HG03457 (cell line): ENCODE results near the gene FRS2.
"Not testable (repeated sequence)": the region's sequence is repeated elsewhere in the genome, so short reads cannot be mapped to it uniquely, and the experiment has no call there.

Experiments
- ATAC-seq: cut with Tn5 transposase; IDR thresholded peaks from one replicate; pipeline ENCODE4 v1.9.1; 2021; ENCODE audit warnings: moderate number of reproducible peaks; ENCODE audit not compliant: unreplicated experiment

The FRS2 gene

GRCh38 chr12:69570545-69571399, 100.6 kb downstream of the FRS2 start:
- ATAC-seq: no peak

GRCh38 chr12:69575346-69575745, 105.2 kb downstream of the FRS2 start:
- ATAC-seq: no peak

GRCh38 chr12:69578283-69578682, 108.1 kb downstream of the FRS2 start:
- ATAC-seq: no peak

GRCh38 chr12:69579029-69579428, 108.8 kb downstream of the FRS2 start:
- no peak for ATAC-seq

GRCh38 chr12:69580074-69580473, 109.9 kb downstream of the FRS2 start:
- ATAC-seq: no peak

GRCh38 chr12:69583203-69583602, 113.0 kb downstream of the FRS2 start:
- ATAC-seq: no peak

GRCh38 chr12:69585189-69586062, 115.2 kb downstream of the FRS2 start, which contains the start of gene CCT2:
CCT2 (plus strand) TSS chr12:69585459; CDS start chr12:69585522, 63 bp downstream.
- peak; percentile 95 for ATAC-seq

GRCh38 chr12:69588527-69588926, 118.3 kb downstream of the FRS2 start:
- no peak for ATAC-seq

- ATAC-seq: no peak
Measured at GRCh38 chr12:69589082-69589481, 118.9 kb downstream of the FRS2 start.

- ATAC-seq: no peak
Measured at GRCh38 chr12:69595689-69596088, 125.5 kb downstream of the FRS2 start.

GRCh38 chr12:69598174-69598753, 128.1 kb downstream of the FRS2 start:
- ATAC-seq: no peak

- no peak for ATAC-seq
Measured at GRCh38 chr12:69600804-69601203, 130.6 kb downstream of the FRS2 start.

GRCh38 chr12:69601962-69602685, 131.9 kb downstream of the FRS2 start:
- no peak for ATAC-seq

- no peak for ATAC-seq
Measured at GRCh38 chr12:69602954-69603353, 132.8 kb downstream of the FRS2 start.

- ATAC-seq: not testable (repeated sequence)
Measured at GRCh38 chr12:69603556-69603955, 133.4 kb downstream of the FRS2 start.

GRCh38 chr12:69604275-69604674, 134.1 kb downstream of the FRS2 start:
- not testable (repeated sequence) for ATAC-seq

GRCh38 chr12:69608114-69608513, 137.9 kb downstream of the FRS2 start:
- no peak for ATAC-seq

- ATAC-seq: no peak
Measured at GRCh38 chr12:69610126-69610525, 139.9 kb downstream of the FRS2 start.

- no peak for ATAC-seq
Measured at GRCh38 chr12:69610729-69611128, 140.5 kb downstream of the FRS2 start, which contains the start of gene LRRC10. LRRC10 (minus strand) TSS chr12:69610907; CDS start chr12:69610838, 69 bp downstream.

GRCh38 chr12:69613351-69613750, 143.2 kb downstream of the FRS2 start:
- no peak for ATAC-seq

GRCh38 chr12:69616025-69616424, 145.8 kb downstream of the FRS2 start:
- no peak for ATAC-seq
